GM12878 (cell line): ENCODE measurements around the gene JPT1.

Source experiments
- CHD2 ChIP-seq: IDR thresholded peaks from 2 replicates; pipeline ENCODE4 v1.6.1; 2011; ENCODE audit warnings: low read depth, low read length, improper control_type of control experiment, borderline replicate concordance
- CTCF ChIP-seq, 3 experiments: IDR thresholded peaks in 2 of 3; conservative IDR thresholded peaks in 1 of 3; 2 replicates each; pipeline ENCODE4 v1.5.1; 2011; ENCODE audit warnings: low read depth in 3 of 3, low read length in 3 of 3, mild to moderate bottlenecking in 3 of 3, control low read depth in 2 of 3, moderate library complexity in 2 of 3, inconsistent platforms in 1 of 3, mixed read lengths in 1 of 3; ENCODE audit not compliant: control insufficient read depth in 2 of 3, insufficient read depth in 1 of 3; ENCODE audit errors: extremely low read depth in 1 of 3
- RAD21 ChIP-seq: IDR thresholded peaks from 2 replicates; pipeline ENCODE4 v1.6.1; 2011; ENCODE audit warnings: mild to moderate bottlenecking, low read depth, low read length, moderate library complexity; ENCODE audit not compliant: insufficient read depth
- RCOR1 ChIP-seq: conservative IDR thresholded peaks from 2 replicates; pipeline ENCODE4 v1.6.1; 2012; ENCODE audit warnings: low read depth, low read length, improper control_type of control experiment
- SMC3 ChIP-seq: IDR thresholded peaks from 2 replicates; pipeline ENCODE4 v1.6.1; 2011; ENCODE audit warnings: low read length, improper control_type of control experiment, borderline replicate concordance

GRCh38 chr17:75183999-75184884 lies 29.9 kb upstream of the JPT1 start:
- TF ChIP-seq RCOR1 = no peak
- no peak for TF ChIP-seq RAD21
- TF ChIP-seq SMC3 = no peak
- TF ChIP-seq CTCF (IDR thresholded peaks at IDR 0.05 in 2 of 3, conservative IDR thresholded peaks at IDR 0.05 in 1 of 3; ENCODE audit: control insufficient read depth in 2 of 3, extremely low read depth in 1 of 3, insufficient read depth in 1 of 3, low read depth in 3 of 3, low read length in 3 of 3) = no peak
- no peak for TF ChIP-seq CHD2
